Stromal cell of bone marrow (primary cell): ENCODE results near the gene LRP1B.
"Not testable (repeated sequence)": the region's sequence is repeated elsewhere in the genome, so short reads cannot be mapped to it uniquely, and the experiment has no call there.

ENCODE experiments used
- DNase-seq: peaks from one replicate; pipeline ENCODE4 v3.0.0-alpha.2; 2012; ENCODE audit warnings: low read depth

Gene LRP1B

GRCh38 chr2:140344838-140345237, 1786.0 kb downstream of the LRP1B start:
- peak; percentile 3 for DNase-seq

- DNase-seq = not testable (repeated sequence)
These were observed 1786.5 kb downstream of the LRP1B start for GRCh38 chr2:140344266-140344665.

GRCh38 chr2:140338795-140339194, 1792.0 kb downstream of the LRP1B start:
- DNase-seq = no peak

- no peak for DNase-seq
These were observed 1793.8 kb downstream of the LRP1B start for GRCh38 chr2:140337061-140337460.

- no peak for DNase-seq
These were observed 1814.5 kb downstream of the LRP1B start for GRCh38 chr2:140316345-140316744.

GRCh38 chr2:140311905-140312304, 1818.9 kb downstream of the LRP1B start:
- no peak for DNase-seq

- no peak for DNase-seq
These were observed 1822.1 kb downstream of the LRP1B start for GRCh38 chr2:140308706-140309105.

- no peak for DNase-seq
These were observed 1823.3 kb downstream of the LRP1B start for GRCh38 chr2:140307532-140307931.

- DNase-seq = no peak
These were observed 1835.0 kb downstream of the LRP1B start for GRCh38 chr2:140295767-140296166.

GRCh38 chr2:140288726-140289125, 1842.1 kb downstream of the LRP1B start:
- DNase-seq = no peak

- DNase-seq = no peak
These were observed 1842.6 kb downstream of the LRP1B start for GRCh38 chr2:140288213-140288612.

GRCh38 chr2:140286377-140286776, 1844.4 kb downstream of the LRP1B start:
- DNase-seq = no peak

- DNase-seq = not testable (repeated sequence)
These were observed 1853.5 kb downstream of the LRP1B start for GRCh38 chr2:140277344-140277743.

- DNase-seq = no peak
These were observed 1854.2 kb downstream of the LRP1B start for GRCh38 chr2:140276661-140277060.

GRCh38 chr2:140275427-140275826, 1855.4 kb downstream of the LRP1B start:
- DNase-seq = no peak

- DNase-seq = no peak
These were observed 1855.9 kb downstream of the LRP1B start for GRCh38 chr2:140274891-140275290.

- no peak for DNase-seq
These were observed 1856.9 kb downstream of the LRP1B start for GRCh38 chr2:140273958-140274357.

- no peak for DNase-seq
These were observed 1857.4 kb downstream of the LRP1B start for GRCh38 chr2:140273408-140273807.

GRCh38 chr2:140270224-140270623, 1860.6 kb downstream of the LRP1B start:
- no peak for DNase-seq

- no peak for DNase-seq
These were observed 1861.8 kb downstream of the LRP1B start for GRCh38 chr2:140269000-140269399.

- DNase-seq = no peak
These were observed 1867.9 kb downstream of the LRP1B start for GRCh38 chr2:140262908-140263307.

GRCh38 chr2:140257692-140258300, 1873.0 kb downstream of the LRP1B start:
- no peak for DNase-seq

GRCh38 chr2:140256080-140256479, 1874.7 kb downstream of the LRP1B start:
- DNase-seq = no peak

GRCh38 chr2:140249821-140250220, 1881.0 kb downstream of the LRP1B start:
- no peak for DNase-seq

GRCh38 chr2:140248623-140249022, 1882.2 kb downstream of the LRP1B start:
- DNase-seq = no peak
